Activated CD8-positive, alpha-beta memory T cell treated with anti-CD3 and anti-CD28 coated beads, Interleukin-2, amount 50 U/mL, for 24 hours (primary cell): Measurements from ENCODE around the gene ENC1.

Experiments
- DNase-seq: peaks from one replicate; pipeline ENCODE4 v3.0.0-alpha.2; 2020; ENCODE audit errors: extremely low read depth

Gene ENC1

GRCh38 chr5:74631081-74631953, 9.2 kb downstream of the ENC1 start:
- DNase-seq = no peak

DNA sequence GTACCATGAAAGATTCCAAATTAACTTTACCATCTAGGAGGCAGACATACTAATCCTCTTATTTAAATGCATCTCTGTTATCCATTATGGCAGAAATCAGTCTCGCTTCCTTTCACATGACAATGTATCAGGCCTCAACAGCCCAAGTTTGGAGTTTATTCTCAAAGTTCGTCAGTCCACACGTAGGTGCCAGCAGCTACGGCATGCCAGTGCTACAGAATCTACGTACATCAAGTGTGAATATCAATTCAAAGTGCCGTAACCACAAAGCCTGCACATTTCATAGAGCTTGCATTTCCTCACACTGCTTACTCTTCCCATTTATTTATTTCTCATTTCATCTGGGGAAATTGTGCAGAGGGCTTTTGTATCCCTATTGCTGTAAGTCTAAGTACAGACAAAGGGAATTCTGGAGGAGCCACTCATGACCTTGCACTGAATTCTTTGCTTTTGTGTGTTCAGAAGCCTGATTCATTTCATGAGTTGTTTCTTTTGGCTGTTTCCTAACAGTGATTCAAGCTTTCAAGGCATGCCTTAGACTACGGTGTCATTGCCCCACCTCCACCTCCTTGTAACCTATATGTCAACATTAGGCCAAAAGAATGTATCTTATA, 10.0 kb downstream of the ENC1 start:
- DNase-seq = no peak

GRCh38 chr5:74629326-74629725, 11.2 kb downstream of the ENC1 start:
- DNase-seq = no peak

DNA sequence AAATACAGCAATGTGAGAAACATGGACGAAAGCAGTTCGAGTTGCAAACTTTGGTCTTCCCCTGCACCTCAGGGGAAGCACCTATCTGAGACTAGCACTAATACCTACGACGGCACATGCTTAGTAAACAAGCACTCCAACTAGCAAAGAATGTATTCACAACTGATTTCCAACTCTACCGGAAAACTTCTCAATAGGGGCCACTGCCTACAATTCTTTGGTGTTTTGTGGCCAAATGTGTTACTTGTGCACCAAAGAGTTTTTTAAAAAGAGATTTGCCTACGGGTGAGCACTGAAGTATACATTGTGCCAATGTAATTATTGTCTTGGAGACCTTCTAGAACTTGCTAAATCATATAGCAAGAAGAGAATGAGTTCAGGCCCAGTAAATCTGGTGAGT, 12.2 kb downstream of the ENC1 start:
- DNase-seq = no peak

DNA sequence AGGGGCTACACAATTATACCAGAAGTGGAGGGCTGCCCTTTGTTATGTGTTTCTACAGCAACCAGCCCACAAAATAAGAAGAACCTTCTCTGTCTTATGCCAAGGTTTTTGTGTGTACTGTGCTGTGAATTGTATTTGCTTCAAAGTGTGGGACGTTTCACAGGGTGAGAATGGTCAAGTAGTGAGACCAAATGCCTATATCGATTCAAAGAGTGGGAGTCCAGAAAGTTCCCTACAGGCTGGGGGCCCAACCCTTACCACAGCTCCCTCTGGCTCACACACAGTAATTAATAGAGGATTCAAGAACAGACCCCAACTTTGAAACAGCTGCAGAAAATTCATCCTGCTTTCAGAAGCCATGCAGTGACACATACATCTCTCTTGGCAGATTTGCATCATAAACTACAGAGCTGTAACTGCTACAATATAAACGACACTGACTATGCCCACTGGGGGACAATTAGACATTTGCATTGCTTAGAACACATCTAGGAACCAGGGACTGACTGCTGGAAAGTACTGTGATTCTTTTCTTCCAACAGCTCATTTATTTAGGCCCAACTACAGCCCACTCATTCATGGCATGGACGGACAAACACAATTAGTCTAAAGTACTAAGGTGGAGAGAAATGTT, 12.8 kb downstream of the ENC1 start:
- DNase-seq = no peak

DNA sequence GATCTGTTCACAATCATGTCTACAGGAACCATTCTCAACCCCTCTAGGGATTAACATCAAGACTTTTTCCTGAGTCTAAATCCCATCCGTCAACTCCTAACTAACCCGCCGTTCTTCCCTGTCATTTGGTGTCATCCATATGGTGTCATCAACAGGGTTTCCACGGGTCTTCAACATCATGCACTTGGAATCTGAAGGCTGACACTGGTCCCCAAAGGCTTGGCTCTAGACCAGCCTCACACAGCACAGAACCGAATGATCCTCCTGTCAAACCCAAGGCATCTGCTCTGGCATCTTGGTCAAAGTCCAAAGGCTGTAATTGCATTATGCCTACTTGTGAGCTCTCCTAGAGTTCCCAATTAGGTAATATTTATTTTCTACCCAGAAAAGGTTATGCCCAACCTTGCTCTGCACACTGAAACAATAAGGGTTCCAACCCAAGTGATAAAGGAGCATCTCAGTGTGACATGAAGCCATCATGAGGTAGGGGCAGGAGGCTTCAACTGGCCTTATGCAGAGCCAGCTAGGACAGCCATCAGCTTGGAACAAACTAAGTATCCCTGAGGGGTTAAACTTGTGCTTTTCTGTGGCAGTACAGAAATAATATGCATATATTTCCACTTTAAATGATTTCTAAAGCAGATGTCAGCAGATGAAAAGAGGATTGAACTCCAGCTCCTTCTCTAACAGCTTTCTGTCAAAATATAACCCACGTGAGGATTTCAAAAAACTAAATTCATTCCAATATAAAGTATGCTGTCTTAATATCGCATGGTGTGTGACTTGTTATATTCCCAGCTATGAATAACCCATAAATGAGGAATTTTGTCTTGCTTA, 13.9 kb downstream of the ENC1 start:
- no peak for DNase-seq

GRCh38 chr5:74625742-74626241, 14.7 kb downstream of the ENC1 start:
- no peak for DNase-seq

GRCh38 chr5:74624931-74625505, 15.5 kb downstream of the ENC1 start:
- DNase-seq = no peak

DNA sequence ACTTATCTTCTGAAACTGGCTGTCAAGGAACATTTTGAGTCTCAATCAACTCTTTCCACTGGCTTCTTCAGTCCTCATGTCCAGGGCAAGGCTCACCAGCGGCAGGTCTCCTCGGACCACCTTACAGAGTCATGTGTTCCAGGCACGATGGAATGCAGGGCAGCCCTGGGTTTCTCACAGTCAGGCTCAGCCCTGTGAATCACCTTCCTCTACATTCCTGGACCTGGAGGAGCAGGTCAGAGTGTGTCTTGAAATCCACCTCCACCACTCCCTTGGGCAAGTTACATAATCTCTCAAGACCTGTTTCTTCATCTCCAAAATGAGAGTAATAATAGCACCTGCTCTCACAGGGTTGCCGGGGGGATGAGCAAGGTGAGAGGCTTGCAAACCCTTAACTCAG, 16.0 kb downstream of the ENC1 start:
- DNase-seq = no peak

- no peak for DNase-seq
Measured at GRCh38 chr5:74623748-74624408, 16.6 kb downstream of the ENC1 start.

DNA sequence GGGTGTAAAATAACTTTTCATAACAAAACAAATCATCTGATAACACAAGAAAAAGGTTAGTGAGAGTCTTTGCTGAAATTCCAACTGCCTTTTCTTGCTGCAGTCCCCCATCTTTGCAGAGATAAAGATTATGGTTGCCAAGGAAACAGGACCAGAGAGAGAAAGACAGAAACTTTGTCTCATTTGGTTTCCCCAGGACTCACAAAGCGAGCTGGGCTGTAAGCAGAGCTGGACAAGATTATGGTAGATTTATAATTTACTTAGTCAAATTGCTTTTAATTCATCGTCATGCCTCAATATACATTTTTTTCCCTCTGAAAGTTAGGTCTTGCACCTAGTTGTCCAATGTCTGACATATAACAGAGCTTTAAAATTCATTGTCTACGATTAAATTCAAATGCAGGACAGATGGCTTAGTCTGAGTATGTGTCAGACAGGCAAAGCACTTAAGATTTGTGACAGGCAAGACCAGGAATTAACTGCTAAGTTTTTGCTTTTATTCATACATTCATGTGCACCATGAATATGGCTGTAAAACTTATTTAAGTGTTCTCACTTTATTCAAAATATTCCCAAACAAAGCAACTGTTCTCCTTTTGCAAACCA, 17.4 kb downstream of the ENC1 start:
- DNase-seq = no peak

DNA sequence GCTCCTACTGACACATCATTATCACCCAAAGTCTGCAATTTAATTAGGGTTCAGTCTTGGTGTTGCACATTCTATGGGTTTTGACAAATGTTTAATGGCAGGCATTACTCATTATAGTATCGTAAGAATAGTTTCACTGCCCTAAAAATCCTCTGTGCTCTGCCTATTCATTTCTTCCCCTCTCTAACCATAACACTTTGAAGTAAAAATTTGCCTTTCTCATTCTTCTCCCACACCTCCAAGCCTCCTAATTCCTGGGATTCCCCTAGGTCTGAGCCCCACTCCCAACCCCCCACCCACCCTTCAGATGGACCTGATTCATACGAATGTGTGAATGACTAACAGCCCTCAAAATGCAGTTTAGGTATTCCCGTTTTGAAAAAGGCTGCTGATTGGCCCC, 18.4 kb downstream of the ENC1 start:
- DNase-seq = no peak

- DNase-seq = no peak
Measured at GRCh38 chr5:74621492-74621891, 19.0 kb downstream of the ENC1 start.

- no peak for DNase-seq
Measured at GRCh38 chr5:74619308-74619707, 21.2 kb downstream of the ENC1 start.

DNA sequence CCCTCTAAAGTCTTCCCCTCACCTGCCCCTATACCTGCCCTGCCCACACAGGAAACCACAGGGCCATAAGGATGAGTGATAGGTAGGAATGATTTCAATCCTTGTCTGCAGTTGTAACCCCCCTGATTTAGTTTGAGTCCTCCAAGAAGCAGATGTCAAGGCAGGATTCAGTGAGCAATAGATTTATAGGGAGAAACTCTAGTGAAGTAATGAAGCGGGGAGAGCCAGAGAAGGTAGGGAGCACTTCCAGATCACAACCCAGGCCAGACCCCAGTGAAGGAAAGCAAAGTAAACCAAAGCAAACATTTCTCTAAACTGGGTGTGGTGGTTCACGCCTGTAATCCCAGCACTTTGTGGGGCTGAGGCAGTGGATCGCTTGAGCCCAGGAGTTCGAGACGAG, 22.4 kb downstream of the ENC1 start:
- no peak for DNase-seq

- DNase-seq = no peak
Measured at GRCh38 chr5:74617202-74617601, 23.3 kb downstream of the ENC1 start.

- no peak for DNase-seq
Measured at GRCh38 chr5:74616236-74617146, 24.0 kb downstream of the ENC1 start.

DNA sequence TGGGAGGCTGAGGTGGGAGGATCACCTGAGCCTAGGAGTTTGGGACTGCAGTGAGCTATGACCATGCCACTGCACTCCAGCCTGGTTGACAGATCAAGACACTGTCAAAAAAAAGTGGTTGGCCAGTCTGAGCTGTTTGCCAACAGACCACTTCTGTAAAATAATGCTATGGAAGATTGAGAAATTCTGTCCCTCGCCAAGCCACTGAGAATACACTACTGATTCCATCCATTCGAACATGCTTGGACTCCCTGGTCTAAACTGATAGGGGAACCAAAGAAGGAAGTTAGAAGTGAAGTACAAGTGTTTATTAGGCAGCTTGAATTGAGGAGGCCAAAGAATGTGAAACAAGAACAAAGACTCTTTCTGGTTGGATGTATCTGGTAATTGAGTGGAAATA, 27.2 kb downstream of the ENC1 start:
- no peak for DNase-seq

DNA sequence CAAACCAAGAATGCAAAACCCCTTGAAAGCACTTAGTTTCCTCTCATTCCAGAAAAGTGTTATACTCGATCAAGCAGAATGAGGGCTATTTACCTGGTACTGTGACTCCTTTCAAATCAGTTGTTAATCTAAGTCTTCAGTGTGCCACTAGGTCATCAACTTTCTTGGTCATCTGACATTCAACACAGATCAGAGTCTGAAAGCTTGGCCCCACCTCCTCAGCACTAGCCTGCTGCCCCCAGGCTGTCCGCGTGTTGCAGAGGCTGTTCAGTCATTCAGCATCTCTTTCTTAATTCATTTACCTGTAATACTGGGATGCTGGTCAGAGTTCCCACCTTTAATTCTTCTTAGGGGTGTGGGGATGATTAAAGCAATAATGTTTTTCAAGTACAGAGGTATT, 28.5 kb downstream of the ENC1 start:
- DNase-seq = no peak
